NCI-H2107 treated with DMSO at 0.1 percent for 48 hours (cell line): Measurements from ENCODE around the gene SEMA4D.

ENCODE experiments used
- DNase-seq: peaks from one replicate; lab custom pipeline; 2025; ENCODE audit not compliant: unreplicated experiment; lab: John Stamatoyannopoulos, UW

SEMA4D gene

GRCh38 chr9:89528540-89528939 is 30.6 kb upstream of the SEMA4D start:
- DNase-seq = no peak

GRCh38 chr9:89528131-89528530 is 30.2 kb upstream of the SEMA4D start:
- DNase-seq = no peak

- DNase-seq = no peak
These were observed 29.2 kb upstream of the SEMA4D start for GRCh38 chr9:89527084-89527483.

GRCh38 chr9:89526667-89527066 is 28.8 kb upstream of the SEMA4D start:
- DNase-seq = no peak

- no peak for DNase-seq
These were observed 27.8 kb upstream of the SEMA4D start for GRCh38 chr9:89525446-89526374.

- DNase-seq = no peak
These were observed 27.1 kb upstream of the SEMA4D start for GRCh38 chr9:89524963-89525362.

- no peak for DNase-seq
These were observed 26.0 kb upstream of the SEMA4D start for GRCh38 chr9:89523948-89524347.

GRCh38 chr9:89522959-89523285 is 25.0 kb upstream of the SEMA4D start:
- no peak for DNase-seq

GRCh38 chr9:89522261-89522958 is 24.5 kb upstream of the SEMA4D start:
- no peak for DNase-seq

GRCh38 chr9:89519366-89519805 is 21.5 kb upstream of the SEMA4D start:
- no peak for DNase-seq

- no peak for DNase-seq
These were observed 20.8 kb upstream of the SEMA4D start for GRCh38 chr9:89518466-89519365.

GRCh38 chr9:89515416-89515815 is 17.5 kb upstream of the SEMA4D start:
- DNase-seq = no peak

- DNase-seq = no peak
These were observed 17.0 kb upstream of the SEMA4D start for GRCh38 chr9:89514956-89515355.

- no peak for DNase-seq
These were observed 16.4 kb upstream of the SEMA4D start for GRCh38 chr9:89514337-89514736.

GRCh38 chr9:89513837-89514236 is 15.9 kb upstream of the SEMA4D start:
- DNase-seq = no peak

GRCh38 chr9:89512382-89512781 is 14.5 kb upstream of the SEMA4D start:
- no peak for DNase-seq

GRCh38 chr9:89508951-89509615 is 11.2 kb upstream of the SEMA4D start:
- DNase-seq = no peak

GRCh38 chr9:89505911-89506310 is 8.0 kb upstream of the SEMA4D start:
- peak; percentile 62 for DNase-seq

- no peak for DNase-seq
These were observed 7.1 kb upstream of the SEMA4D start for GRCh38 chr9:89505048-89505447.

- DNase-seq = no peak
These were observed 4.8 kb upstream of the SEMA4D start for GRCh38 chr9:89502671-89503070.
